Hepatocyte (in vitro differentiated cells): Measurements from ENCODE around the gene LILRA5.

Experiments
- CTCF ChIP-seq: fragments of 200-600 bp; sonication (generic); IDR thresholded peaks from 2 replicates; pipeline ENCODE4 v1.5.1; 2016; ENCODE audit warnings: antibody characterized with exemption, mild to moderate bottlenecking; ENCODE audit not compliant: poor library complexity
- EZH2 ChIP-seq: fragments of 200-600 bp; sonication (generic); IDR thresholded peaks from 2 replicates; pipeline ENCODE4 v1.6.1; 2016; ENCODE audit warnings: antibody characterized with exemption, mild to moderate bottlenecking, borderline replicate concordance
- EZH2phosphoT487 ChIP-seq: fragments of 200-600 bp; sonication (generic); IDR thresholded peaks from one replicate; pipeline ENCODE4 v1.6.1; 2018; ENCODE audit warnings: antibody characterized with exemption, mild to moderate bottlenecking, low read depth, moderate library complexity; ENCODE audit not compliant: unreplicated experiment, severe bottlenecking

GRCh38 chr19:54335164-54335563, 22.2 kb upstream of the LILRA5 start:
- no peak for TF ChIP-seq EZH2
- no peak for TF ChIP-seq CTCF
- no peak for TF ChIP-seq EZH2phosphoT487
